ENCODE results near the gene AGPAT3.

DNA sequence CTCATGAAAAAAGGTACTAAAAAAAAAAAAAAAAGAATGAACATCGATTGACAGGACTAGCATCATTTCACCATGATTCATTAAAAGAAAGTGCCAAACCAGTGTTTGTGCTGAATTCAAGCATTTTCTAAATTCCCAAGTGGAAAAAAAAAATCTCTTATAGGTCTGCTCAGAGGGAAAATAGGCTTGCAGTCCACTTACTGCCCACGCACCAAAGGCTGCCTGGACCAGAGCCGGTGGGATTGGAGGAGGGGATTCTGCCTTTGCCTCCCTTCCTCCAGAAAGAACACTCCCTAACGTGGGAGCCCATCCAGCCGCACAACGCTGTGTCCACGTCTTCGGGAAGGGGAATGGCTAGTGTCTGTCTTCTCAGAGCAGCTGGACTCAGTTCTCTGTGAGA lies 141.6 kb downstream of the AGPAT3 start:
- no peak for TF ChIP-seq POLR2A (IDR thresholded peaks at IDR 0.05)
- TF ChIP-seq, protein P1, sequence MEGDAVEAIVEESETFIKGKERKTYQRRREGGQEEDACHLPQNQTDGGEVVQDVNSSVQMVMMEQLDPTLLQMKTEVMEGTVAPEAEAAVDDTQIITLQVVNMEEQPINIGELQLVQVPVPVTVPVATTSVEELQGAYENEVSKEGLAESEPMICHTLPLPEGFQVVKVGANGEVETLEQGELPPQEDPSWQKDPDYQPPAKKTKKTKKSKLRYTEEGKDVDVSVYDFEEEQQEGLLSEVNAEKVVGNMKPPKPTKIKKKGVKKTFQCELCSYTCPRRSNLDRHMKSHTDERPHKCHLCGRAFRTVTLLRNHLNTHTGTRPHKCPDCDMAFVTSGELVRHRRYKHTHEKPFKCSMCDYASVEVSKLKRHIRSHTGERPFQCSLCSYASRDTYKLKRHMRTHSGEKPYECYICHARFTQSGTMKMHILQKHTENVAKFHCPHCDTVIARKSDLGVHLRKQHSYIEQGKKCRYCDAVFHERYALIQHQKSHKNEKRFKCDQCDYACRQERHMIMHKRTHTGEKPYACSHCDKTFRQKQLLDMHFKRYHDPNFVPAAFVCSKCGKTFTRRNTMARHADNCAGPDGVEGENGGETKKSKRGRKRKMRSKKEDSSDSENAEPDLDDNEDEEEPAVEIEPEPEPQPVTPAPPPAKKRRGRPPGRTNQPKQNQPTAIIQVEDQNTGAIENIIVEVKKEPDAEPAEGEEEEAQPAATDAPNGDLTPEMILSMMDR (IDR thresholded peaks at IDR 0.05): no peak

Data from right lobe of liver (tissue), 4 donors.